Neural cell (in vitro differentiated cells): ENCODE data around the gene ERC2. TPM values are rescaled to one million over a fixed set of nuclear protein-coding genes. Genes with fewer than 3 reads are reported as not detected.

Experiments
- H2AFZ ChIP-seq: fragments of 200-600, 300-800 bp; sonication (generic), shearing (Covaris generic); 2 replicates; pipeline ENCODE4 v1.6.0; 2014; ENCODE audit warnings: low read depth, mild to moderate bottlenecking, antibody characterized with exemption, low read length, moderate library complexity
- H3F3A ChIP-seq: fragments of 200-600 bp; shearing (Covaris generic); 2 replicates; pipeline ENCODE4 v1.6.1; 2016; ENCODE audit warnings: mild to moderate bottlenecking, moderate library complexity, mixed read lengths, antibody characterized with exemption, low read length; ENCODE audit not compliant: insufficient read depth, poor library complexity, severe bottlenecking
- H3K27ac ChIP-seq: fragments of 200-600, 300-800 bp; sonication (generic), shearing (Covaris generic); 2 replicates; pipeline ENCODE4 v1.5.1; 2014; ENCODE audit warnings: mild to moderate bottlenecking, low read length, moderate library complexity
- H3K27me3 ChIP-seq: fragments of 300-800, 200-600 bp; sonication (generic), shearing (Covaris generic); 2 replicates; pipeline ENCODE4 v1.6.0; 2014; ENCODE audit warnings: mild to moderate bottlenecking, low read depth, low read length, moderate library complexity; ENCODE audit not compliant: insufficient read depth
- H3K36me3 ChIP-seq: fragments of 300-800, 200-600 bp; sonication (generic), shearing (Covaris generic); 2 replicates; pipeline ENCODE4 v1.5.1; 2014; ENCODE audit warnings: mild to moderate bottlenecking, antibody characterized with exemption, low read length, moderate library complexity; ENCODE audit not compliant: insufficient read depth
- H3K4me2 ChIP-seq: fragments of 300-800, 200-600 bp; sonication (generic), shearing (Covaris generic); 2 replicates; pipeline ENCODE4 v1.6.0; 2014; ENCODE audit warnings: mild to moderate bottlenecking, low read length
- H3K4me3 ChIP-seq: fragments of 300-800, 200-600 bp; sonication (generic), shearing (Covaris generic); 2 replicates; pipeline ENCODE4 v1.5.1; 2014; ENCODE audit warnings: mild to moderate bottlenecking, low read length, moderate library complexity
- H3K79me2 ChIP-seq: fragments of 200-600 bp; shearing (Covaris generic); replicated peaks from 2 replicates; pipeline ENCODE4 v1.6.0; 2014; ENCODE audit warnings: mild to moderate bottlenecking, low read length, moderate library complexity; ENCODE audit not compliant: insufficient read depth
- H3K9ac ChIP-seq: fragments of 300-800, 200-600 bp; sonication (generic), shearing (Covaris generic); 2 replicates; pipeline ENCODE4 v1.6.1; 2016; ENCODE audit warnings: mild to moderate bottlenecking, low read length, mixed read lengths
- H3K9me2 ChIP-seq: fragments of 200-600 bp; shearing (Covaris generic); 2 replicates; pipeline ENCODE4 v1.6.1; 2016; ENCODE audit warnings: mild to moderate bottlenecking, low read length, mixed read lengths; ENCODE audit not compliant: insufficient read depth
- H3K9me3 ChIP-seq: fragments of 200-600, 300-800 bp; sonication (generic), shearing (Covaris generic); 2 replicates; pipeline ENCODE4 v1.6.1; 2016; ENCODE audit warnings: mild to moderate bottlenecking, mixed run types, low read length, moderate library complexity, mixed read lengths
- H4K20me1 ChIP-seq: fragments of 200-600 bp; shearing (Covaris generic); 2 replicates; pipeline ENCODE4 v1.6.1; 2016; ENCODE audit warnings: mild to moderate bottlenecking, mixed run types; ENCODE audit not compliant: insufficient read depth
- EP300 ChIP-seq: fragments of 450-650 bp; conservative IDR thresholded peaks from 2 replicates; pipeline ENCODE4 v1.6.1; 2014; ENCODE audit warnings: antibody characterized with exemption, mild to moderate bottlenecking, moderate library complexity; ENCODE audit not compliant: poor library complexity, severe bottlenecking
- EZH2 ChIP-seq: fragments of 200-600, 300-800 bp; shearing (Covaris generic), sonication (generic); IDR thresholded peaks from 2 replicates; pipeline ENCODE4 v1.6.1; 2014; ENCODE audit warnings: antibody characterized with exemption, low read length, borderline replicate concordance, mild to moderate bottlenecking; ENCODE audit not compliant: insufficient read depth, poor library complexity, severe bottlenecking
- MXI1 ChIP-seq: fragments of 450-650 bp; conservative IDR thresholded peaks from 2 replicates; pipeline ENCODE4 v1.6.1; 2014; ENCODE audit warnings: antibody characterized with exemption, mild to moderate bottlenecking; ENCODE audit not compliant: poor library complexity, severe bottlenecking
- POLR2AphosphoS5 ChIP-seq: IDR thresholded peaks from 2 replicates; pipeline ENCODE4 v1.6.1; 2012
- RAD21 ChIP-seq: fragments of 450-650 bp; conservative IDR thresholded peaks from 2 replicates; pipeline ENCODE4 v1.6.1; 2014; ENCODE audit warnings: antibody characterized with exemption, mild to moderate bottlenecking, moderate library complexity
- SMC3 ChIP-seq: fragments of 450-650 bp; conservative IDR thresholded peaks from 2 replicates; pipeline ENCODE4 v1.6.1; 2014; ENCODE audit warnings: antibody characterized with exemption, mild to moderate bottlenecking, moderate library complexity; ENCODE audit not compliant: poor library complexity
- TAF1 ChIP-seq: IDR thresholded peaks from 2 replicates; pipeline ENCODE4 v1.6.1; 2012; ENCODE audit warnings: low read depth
- polyA plus RNA-seq: library from polyadenylated mRNA; depleted of rRNA; stranded (reverse); fragments of >200 nt; gene quantifications from 2 replicates; pipeline ENCODE4 v1.2.3, GENCODE V29; 2014
- TF ChIP-seq, protein P1 (sequence below): IDR thresholded peaks from 2 replicates; pipeline ENCODE4 v1.6.1; 2012; ENCODE audit warnings: borderline replicate concordance
- TF ChIP-seq, protein P2 (sequence below): fragments of 450-650 bp; IDR thresholded peaks from 2 replicates; pipeline ENCODE4 v1.5.1; 2014; ENCODE audit warnings: antibody characterized with exemption, mild to moderate bottlenecking, moderate library complexity; ENCODE audit not compliant: poor library complexity, severe bottlenecking

ERC2 gene
- polyA plus RNA-seq, 1 donor from 2014 or later, result 60.4 TPM

DNA sequence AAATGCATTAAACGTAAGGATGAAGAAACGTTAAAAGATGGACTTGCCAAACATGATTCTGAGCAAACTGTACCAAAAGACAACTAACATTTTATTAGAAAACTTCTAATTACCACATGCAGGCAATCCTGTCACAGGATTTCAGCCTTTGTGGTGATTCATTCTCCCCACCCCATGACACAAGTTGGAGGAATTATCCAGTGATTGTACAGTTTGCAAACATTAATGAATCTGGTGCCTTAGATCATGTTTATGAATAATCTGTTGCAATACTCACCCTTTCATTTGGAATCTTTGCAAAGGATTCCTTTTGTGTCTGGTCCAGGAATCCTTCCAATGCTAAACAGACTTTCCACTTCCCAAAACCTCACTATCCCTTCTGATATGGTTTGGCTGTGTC is 23.3 kb upstream of the ERC2 start:
- H3F3A ChIP-seq, result no peaks in the 10 kb centered on the region
- H3K9me2 ChIP-seq, result no peaks in the 10 kb centered on the region
- no peak overlapping the region for H3K4me2 ChIP-seq
- H3K36me3 ChIP-seq, result no peaks in the 10 kb centered on the region
- no peaks in the 10 kb centered on the region for H3K27me3 ChIP-seq
- no peaks in the 10 kb centered on the region for H4K20me1 ChIP-seq
- no peaks in the 10 kb centered on the region for H3K79me2 ChIP-seq
- H3K27ac ChIP-seq, result no peak overlapping the region
- TF ChIP-seq RAD21, result no peak
- TF ChIP-seq TAF1, result no peak
- TF ChIP-seq, protein P1, sequence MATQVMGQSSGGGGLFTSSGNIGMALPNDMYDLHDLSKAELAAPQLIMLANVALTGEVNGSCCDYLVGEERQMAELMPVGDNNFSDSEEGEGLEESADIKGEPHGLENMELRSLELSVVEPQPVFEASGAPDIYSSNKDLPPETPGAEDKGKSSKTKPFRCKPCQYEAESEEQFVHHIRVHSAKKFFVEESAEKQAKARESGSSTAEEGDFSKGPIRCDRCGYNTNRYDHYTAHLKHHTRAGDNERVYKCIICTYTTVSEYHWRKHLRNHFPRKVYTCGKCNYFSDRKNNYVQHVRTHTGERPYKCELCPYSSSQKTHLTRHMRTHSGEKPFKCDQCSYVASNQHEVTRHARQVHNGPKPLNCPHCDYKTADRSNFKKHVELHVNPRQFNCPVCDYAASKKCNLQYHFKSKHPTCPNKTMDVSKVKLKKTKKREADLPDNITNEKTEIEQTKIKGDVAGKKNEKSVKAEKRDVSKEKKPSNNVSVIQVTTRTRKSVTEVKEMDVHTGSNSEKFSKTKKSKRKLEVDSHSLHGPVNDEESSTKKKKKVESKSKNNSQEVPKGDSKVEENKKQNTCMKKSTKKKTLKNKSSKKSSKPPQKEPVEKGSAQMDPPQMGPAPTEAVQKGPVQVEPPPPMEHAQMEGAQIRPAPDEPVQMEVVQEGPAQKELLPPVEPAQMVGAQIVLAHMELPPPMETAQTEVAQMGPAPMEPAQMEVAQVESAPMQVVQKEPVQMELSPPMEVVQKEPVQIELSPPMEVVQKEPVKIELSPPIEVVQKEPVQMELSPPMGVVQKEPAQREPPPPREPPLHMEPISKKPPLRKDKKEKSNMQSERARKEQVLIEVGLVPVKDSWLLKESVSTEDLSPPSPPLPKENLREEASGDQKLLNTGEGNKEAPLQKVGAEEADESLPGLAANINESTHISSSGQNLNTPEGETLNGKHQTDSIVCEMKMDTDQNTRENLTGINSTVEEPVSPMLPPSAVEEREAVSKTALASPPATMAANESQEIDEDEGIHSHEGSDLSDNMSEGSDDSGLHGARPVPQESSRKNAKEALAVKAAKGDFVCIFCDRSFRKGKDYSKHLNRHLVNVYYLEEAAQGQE, result no peak
- TF ChIP-seq EZH2, result no peak
- TF ChIP-seq MXI1, result no peak
- no peak for TF ChIP-seq POLR2AphosphoS5
- TF ChIP-seq, protein P2, sequence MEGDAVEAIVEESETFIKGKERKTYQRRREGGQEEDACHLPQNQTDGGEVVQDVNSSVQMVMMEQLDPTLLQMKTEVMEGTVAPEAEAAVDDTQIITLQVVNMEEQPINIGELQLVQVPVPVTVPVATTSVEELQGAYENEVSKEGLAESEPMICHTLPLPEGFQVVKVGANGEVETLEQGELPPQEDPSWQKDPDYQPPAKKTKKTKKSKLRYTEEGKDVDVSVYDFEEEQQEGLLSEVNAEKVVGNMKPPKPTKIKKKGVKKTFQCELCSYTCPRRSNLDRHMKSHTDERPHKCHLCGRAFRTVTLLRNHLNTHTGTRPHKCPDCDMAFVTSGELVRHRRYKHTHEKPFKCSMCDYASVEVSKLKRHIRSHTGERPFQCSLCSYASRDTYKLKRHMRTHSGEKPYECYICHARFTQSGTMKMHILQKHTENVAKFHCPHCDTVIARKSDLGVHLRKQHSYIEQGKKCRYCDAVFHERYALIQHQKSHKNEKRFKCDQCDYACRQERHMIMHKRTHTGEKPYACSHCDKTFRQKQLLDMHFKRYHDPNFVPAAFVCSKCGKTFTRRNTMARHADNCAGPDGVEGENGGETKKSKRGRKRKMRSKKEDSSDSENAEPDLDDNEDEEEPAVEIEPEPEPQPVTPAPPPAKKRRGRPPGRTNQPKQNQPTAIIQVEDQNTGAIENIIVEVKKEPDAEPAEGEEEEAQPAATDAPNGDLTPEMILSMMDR, result no peak
- no peak for TF ChIP-seq SMC3
- TF ChIP-seq EP300, result no peak
- no peaks in the 10 kb centered on the region for H3K9me3 ChIP-seq
- H3K9ac ChIP-seq, result no peak overlapping the region
- no peak overlapping the region for H3K4me3 ChIP-seq
- H2AFZ ChIP-seq, result no peak overlapping the region

DNA sequence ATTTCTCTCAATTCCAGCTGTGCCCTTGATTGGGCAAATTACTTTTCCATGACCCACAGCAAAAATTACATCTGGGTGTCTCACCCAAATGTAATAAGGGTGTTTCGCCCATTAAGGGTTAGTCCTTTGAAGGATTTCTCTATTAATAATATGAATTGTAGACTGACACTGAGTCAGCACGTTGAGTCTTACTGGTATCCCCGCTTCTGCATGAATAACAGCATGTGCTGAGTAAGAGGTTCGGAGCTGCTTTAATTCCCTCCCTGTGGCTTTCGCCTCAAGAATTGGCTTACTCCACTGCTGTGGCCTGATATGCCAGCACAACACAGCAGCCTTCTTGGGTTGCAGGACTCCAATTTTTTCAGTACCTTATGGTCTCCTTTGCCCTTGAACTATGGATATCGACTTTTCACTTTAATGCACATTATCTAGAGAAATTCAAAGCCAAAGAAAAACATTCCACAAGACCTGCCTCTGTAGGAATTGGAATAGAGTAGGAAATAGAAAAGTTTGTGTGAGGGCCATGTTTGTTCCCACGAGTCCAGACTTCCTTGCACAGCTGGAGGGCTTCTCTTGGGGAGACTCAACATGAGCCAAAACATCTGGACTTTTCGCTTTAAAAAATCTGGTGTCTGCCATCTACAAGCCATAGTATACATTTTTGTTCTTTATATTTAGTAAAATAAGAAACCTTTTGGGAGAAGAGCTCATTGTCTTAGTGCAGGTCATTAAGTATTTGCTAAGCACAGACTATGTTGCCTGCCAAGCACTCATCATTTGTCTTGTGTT is 20.7 kb upstream of the ERC2 start:
- Histone ChIP-seq H3F3A (no peaks in the 10 kb centered on the region), H3K79me2 (no peaks in the 10 kb centered on the region), H3K9ac (no peak overlapping the region), H3K4me2 (no peak overlapping the region), H3K9me2 (no peaks in the 10 kb centered on the region), H2AFZ (no peak overlapping the region), H4K20me1 (no peaks in the 10 kb centered on the region), H3K27me3 (no peaks in the 10 kb centered on the region), H3K36me3 (no peaks in the 10 kb centered on the region), H3K9me3 (no peaks in the 10 kb centered on the region), H3K4me3 (no peak overlapping the region), H3K27ac (no peak overlapping the region)
- TF ChIP-seq TAF1 (no peak), POLR2AphosphoS5 (no peak), MXI1 (no peak), EZH2 (no peak), EP300 (no peak), SMC3 (no peak), RAD21 (no peak)
- TF ChIP-seq, protein P1, result no peak
- TF ChIP-seq, protein P2, result no peak
